Fibroblast of lung (primary cell): ENCODE measurements around the gene NOX4.

Experiments
- CTCF ChIP-seq, 2 donors: IDR thresholded peaks in 1 of 2; conservative IDR thresholded peaks in 1 of 2; 1 replicate in 1 of 2; 2 replicates in 1 of 2; pipeline ENCODE4 v1.5.1; 2011 to 2012; ENCODE audit warnings: low read length in 2 of 2, control low read depth in 1 of 2, inconsistent platforms in 1 of 2, low read depth in 1 of 2, mild to moderate bottlenecking in 1 of 2
- EZH2 ChIP-seq: IDR thresholded peaks from 2 replicates; pipeline ENCODE4 v1.5.1; 2012; ENCODE audit warnings: low read length, control low read depth, mild to moderate bottlenecking; ENCODE audit errors: missing control alignments

- TF ChIP-seq CTCF (conservative IDR thresholded peaks at IDR 0.05 in 1 of 2, IDR thresholded peaks at IDR 0.05 in 1 of 2; ENCODE audit: low read depth in 1 of 2, low read length in 2 of 2): no peak
- no peak for TF ChIP-seq EZH2
Observed at GRCh38 chr11:89443361-89444322, 47.5 kb downstream of the NOX4 start.
